Vagina (tissue), 2 donors: Measurements from ENCODE around the gene TCF4.
A peak's percentile ranks its signal among the peaks of the same experiment; 100 is the strongest.

Experiments
- POLR2A ChIP-seq, 2 donors: fragments of 450-650 bp; IDR thresholded peaks; one replicate each; pipeline ENCODE4 v1.6.1; 2017; ENCODE audit warnings: antibody characterized with exemption in 2 of 2, mild to moderate bottlenecking in 2 of 2, moderate library complexity in 2 of 2
- TF ChIP-seq, protein P1 (sequence below), 3 experiments: fragments of 450-650 bp in 2 of 3; fragments of 200-600 bp in 1 of 3; sonication (generic) in 1 of 3; IDR thresholded peaks; one replicate each; pipeline ENCODE4 v1.5.1; 2017 to 2019; ENCODE audit warnings: antibody characterized with exemption in 3 of 3, mild to moderate bottlenecking in 2 of 3, moderate library complexity in 2 of 3

DNA sequence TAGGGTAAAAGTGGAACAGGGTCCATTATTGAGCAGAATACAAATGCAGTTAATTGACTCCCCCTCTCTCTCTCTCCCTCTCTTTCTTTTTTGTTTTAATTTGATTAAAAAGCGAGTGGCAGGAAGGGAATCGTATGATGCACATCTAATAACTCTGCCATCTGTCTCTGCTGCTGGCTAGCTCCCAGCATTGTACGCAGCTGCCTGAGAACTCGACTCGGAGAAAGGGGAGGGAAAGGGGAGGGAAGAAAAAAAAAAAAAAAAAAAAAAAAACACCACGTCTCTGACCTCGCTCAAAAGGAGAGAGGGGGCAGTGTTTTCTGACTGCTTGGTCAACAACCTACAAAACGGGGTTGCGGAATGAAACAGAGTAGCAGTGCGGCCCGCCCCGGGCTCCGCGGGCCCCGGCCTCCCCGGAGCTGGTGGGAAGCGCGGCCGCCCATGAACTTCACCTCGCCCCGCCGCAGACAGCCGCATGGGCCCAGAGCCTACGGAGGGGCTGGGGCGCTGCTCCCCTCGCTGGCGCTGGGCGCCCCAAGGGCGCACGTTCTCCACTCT is 265.7 kb downstream of the TCF4 start:
- TF ChIP-seq, protein P1, sequence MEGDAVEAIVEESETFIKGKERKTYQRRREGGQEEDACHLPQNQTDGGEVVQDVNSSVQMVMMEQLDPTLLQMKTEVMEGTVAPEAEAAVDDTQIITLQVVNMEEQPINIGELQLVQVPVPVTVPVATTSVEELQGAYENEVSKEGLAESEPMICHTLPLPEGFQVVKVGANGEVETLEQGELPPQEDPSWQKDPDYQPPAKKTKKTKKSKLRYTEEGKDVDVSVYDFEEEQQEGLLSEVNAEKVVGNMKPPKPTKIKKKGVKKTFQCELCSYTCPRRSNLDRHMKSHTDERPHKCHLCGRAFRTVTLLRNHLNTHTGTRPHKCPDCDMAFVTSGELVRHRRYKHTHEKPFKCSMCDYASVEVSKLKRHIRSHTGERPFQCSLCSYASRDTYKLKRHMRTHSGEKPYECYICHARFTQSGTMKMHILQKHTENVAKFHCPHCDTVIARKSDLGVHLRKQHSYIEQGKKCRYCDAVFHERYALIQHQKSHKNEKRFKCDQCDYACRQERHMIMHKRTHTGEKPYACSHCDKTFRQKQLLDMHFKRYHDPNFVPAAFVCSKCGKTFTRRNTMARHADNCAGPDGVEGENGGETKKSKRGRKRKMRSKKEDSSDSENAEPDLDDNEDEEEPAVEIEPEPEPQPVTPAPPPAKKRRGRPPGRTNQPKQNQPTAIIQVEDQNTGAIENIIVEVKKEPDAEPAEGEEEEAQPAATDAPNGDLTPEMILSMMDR (IDR thresholded peaks at IDR 0.05) = no peak
- peak in 1 of 2 donors; percentile 47 for TF ChIP-seq POLR2A (IDR thresholded peaks at IDR 0.05)
